Mucosa of descending colon (tissue), 3 donors: Measurements from ENCODE around the gene NTF3. TPM values are rescaled to one million over a fixed set of nuclear protein-coding genes. Genes with fewer than 3 reads are reported as not detected.

Experiments
- ATAC-seq: fragments of 200-7000 bp; cut with Tn5 transposase; one replicate; pipeline ENCODE4 v1.9.1; 2020; ENCODE audit warnings: mild to moderate bottlenecking, moderate library complexity
- DNase-seq, 3 donors: peaks; one replicate each; pipeline ENCODE4 v3.0.0-alpha.2; 2020
- H3K36me3 ChIP-seq: fragments of 200-600 bp; one replicate; pipeline ENCODE4 v1.8.0; 2021; ENCODE audit warnings: low read depth, mild to moderate bottlenecking
- H3K4me1 ChIP-seq: fragments of 200-600 bp; one replicate; pipeline ENCODE4 v1.8.0; 2021; ENCODE audit warnings: low read depth, mild to moderate bottlenecking
- H3K4me3 ChIP-seq: fragments of 200-600 bp; one replicate; pipeline ENCODE4 v1.8.0; 2021; ENCODE audit warnings: mild to moderate bottlenecking
- H3K9me3 ChIP-seq: fragments of 200-600 bp; one replicate; pipeline ENCODE4 v1.8.0; 2021; ENCODE audit warnings: mild to moderate bottlenecking
- intact Hi-C, 2 donors: fragments of 100-400 bp; cut with DNase I in 1 of 2; cut with micrococcal nuclease in 1 of 2; formaldehyde crosslinking; loops; one replicate each; pipeline versions ENCODE4 v1.11.0 to v1.11.1; 2022; cut with DNase I, micrococcal nuclease
- total RNA-seq, 3 donors: library from RNA; stranded (reverse); fragmentation: NEBNext Ultra II Directional in 2 of 3; extraction: Animal tissue kit (Norgen Biotek cat#: 25700) in 2 of 3; gene quantifications; one replicate each; pipeline versions ENCODE4 v1.2.1 to v1.2.4, GENCODE V29; 2021 to 2023
- TF ChIP-seq, protein P1 (sequence below): fragments of 200-600 bp; IDR thresholded peaks from one replicate; pipeline ENCODE4 v1.8.0; 2022; ENCODE audit warnings: antibody characterized with exemption, mild to moderate bottlenecking
- donor health status: DM: no; HTN: no; CAD: no; lungs with moderate emphysema.
- donor health status: DM: no; HTN: no; CAD: no.
- donor health status: DM: no; HTN: yes; CAD: no.

Gene NTF3
- total RNA-seq, 3 donors from 2014 or later = 0.58 to 1.4 (median 1.4) TPM

DNA sequence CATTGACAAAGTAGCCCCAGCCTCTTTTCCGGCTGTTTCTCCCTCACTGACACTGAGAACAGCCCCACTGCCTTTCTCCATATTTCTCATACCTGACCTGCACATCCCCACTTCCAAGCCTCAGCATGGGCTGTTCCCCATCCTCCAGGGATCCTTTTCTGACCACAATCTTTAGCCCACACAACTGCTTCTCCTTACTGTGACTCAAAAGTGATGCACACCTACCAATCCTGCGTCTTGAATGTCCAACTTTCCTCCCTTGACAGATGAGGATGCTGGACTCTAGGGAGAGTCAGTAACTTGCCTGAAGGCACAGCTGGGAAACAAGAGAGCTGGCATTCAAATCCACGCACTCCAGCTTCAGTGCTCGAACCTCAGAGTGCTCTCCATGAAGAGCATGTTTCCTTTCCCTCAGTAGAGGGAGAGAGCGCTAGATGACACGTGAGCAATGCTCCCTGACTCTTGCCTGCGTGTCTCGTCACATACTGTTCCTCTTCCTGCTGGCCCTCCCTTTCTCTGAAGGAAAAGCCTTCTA, 75.6 kb downstream of the NTF3 start:
- intact Hi-C loops = no loop called here
- TF ChIP-seq, protein P1, sequence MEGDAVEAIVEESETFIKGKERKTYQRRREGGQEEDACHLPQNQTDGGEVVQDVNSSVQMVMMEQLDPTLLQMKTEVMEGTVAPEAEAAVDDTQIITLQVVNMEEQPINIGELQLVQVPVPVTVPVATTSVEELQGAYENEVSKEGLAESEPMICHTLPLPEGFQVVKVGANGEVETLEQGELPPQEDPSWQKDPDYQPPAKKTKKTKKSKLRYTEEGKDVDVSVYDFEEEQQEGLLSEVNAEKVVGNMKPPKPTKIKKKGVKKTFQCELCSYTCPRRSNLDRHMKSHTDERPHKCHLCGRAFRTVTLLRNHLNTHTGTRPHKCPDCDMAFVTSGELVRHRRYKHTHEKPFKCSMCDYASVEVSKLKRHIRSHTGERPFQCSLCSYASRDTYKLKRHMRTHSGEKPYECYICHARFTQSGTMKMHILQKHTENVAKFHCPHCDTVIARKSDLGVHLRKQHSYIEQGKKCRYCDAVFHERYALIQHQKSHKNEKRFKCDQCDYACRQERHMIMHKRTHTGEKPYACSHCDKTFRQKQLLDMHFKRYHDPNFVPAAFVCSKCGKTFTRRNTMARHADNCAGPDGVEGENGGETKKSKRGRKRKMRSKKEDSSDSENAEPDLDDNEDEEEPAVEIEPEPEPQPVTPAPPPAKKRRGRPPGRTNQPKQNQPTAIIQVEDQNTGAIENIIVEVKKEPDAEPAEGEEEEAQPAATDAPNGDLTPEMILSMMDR = no peak
- Histone ChIP-seq H3K36me3 (no peaks in the 10 kb centered on the region), H3K4me3 (no peak overlapping the region), H3K9me3 (no peaks in the 10 kb centered on the region), H3K4me1 (peaks cover 2% of the 10 kb centered on the region)
- DNase-seq (no peak), ATAC-seq (no peak)

DNA sequence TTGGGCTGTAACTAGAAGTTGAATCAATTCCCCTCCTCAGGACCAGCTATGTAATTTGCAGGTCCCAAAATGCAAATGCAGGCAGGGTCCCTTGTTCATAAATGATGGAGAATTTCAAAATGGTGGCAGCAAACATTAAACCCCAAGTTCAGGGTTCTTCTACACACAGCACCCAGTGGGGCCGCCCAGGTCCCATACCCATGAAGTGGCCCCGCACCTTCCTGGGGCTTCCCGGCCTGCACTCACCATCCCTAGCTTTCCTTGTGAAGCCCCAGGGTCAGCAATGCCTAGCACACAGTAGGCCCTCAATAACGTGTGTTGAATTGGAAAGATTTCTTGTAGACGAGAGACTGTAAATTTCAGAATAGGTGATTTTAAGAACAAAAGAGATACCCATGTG, 76.0 kb downstream of the NTF3 start:
- ATAC-seq (no peak), DNase-seq (no peak)
- Histone ChIP-seq H3K4me3 (no peak overlapping the region), H3K36me3 (no peaks in the 10 kb centered on the region), H3K9me3 (no peaks in the 10 kb centered on the region), H3K4me1 (no peaks in the 10 kb centered on the region)
- TF ChIP-seq, protein P1 = no peak
- intact Hi-C loops = no loop called here

GRCh38 chr12:5509102-5509501, 77.2 kb downstream of the NTF3 start:
- TF ChIP-seq, protein P1 = no peak
- no peak for ATAC-seq
- no peak overlapping the region for H3K4me3 ChIP-seq
- no peaks in the 10 kb centered on the region for H3K9me3 ChIP-seq
- intact Hi-C loops = no loop called here
- no peaks in the 10 kb centered on the region for H3K4me1 ChIP-seq
- no peaks in the 10 kb centered on the region for H3K36me3 ChIP-seq
- DNase-seq = no peak

DNA sequence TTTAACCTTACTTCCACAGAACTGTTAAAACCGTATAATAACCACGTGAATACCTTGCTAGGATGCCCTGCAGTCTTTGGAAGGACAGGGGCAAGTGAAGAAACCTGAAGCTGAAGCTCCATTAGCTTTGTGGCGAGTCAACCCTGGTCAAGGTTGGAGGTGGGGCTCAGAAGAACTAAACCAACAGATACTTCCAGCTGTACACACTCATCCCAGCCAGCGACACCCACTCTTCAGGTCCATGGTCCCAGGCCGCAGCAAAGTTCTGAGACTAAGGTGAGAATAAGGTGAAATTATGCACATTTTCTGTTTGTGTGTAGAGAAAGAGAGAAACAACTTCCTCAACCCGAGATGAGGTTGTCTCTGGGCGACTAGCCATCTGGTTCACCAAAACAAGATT, 77.6 kb downstream of the NTF3 start:
- ATAC-seq = no peak
- Histone ChIP-seq H3K36me3 (no peaks in the 10 kb centered on the region), H3K4me1 (no peaks in the 10 kb centered on the region), H3K4me3 (no peak overlapping the region), H3K9me3 (no peaks in the 10 kb centered on the region)
- no peak for DNase-seq
- intact Hi-C loops = no loop called here
- TF ChIP-seq, protein P1 = no peak

DNA sequence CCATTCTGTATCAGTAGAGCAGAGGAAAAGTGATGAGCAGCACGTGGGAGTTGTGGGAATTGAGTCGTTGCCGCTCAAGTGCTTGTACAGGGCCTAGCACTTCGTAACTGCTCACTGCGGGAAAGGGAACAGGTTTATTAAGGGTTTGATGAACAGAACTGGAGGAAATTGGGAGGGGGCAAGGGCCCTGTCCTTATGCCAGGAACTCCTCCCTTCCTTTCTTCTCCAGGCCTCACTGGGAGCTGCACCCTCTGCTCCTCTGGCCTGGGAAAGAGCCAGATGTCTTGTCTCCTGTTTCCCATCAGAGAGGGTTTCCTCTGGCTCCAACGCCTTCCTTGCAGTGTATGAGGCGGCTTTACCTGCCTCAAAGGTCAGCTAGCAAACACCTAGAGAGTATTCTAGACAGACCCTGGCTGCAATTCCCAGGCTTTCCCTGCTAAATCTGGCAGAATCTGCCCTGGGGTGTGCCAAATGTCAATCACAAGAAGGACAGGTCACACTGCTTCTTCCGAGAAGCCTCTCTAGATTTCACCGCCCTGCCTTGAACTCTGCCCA, 78.4 kb downstream of the NTF3 start:
- DNase-seq = no peak
- TF ChIP-seq, protein P1 = no peak
- ATAC-seq = no peak
- Histone ChIP-seq H3K4me3 (no peak overlapping the region), H3K36me3 (no peaks in the 10 kb centered on the region), H3K9me3 (no peaks in the 10 kb centered on the region), H3K4me1 (no peaks in the 10 kb centered on the region)
- intact Hi-C loops = no loop called here

GRCh38 chr12:5511256-5511643, 79.3 kb downstream of the NTF3 start:
- TF ChIP-seq, protein P1 = no peak
- no peaks in the 10 kb centered on the region for H3K4me1 ChIP-seq
- DNase-seq = no peak
- no peaks in the 10 kb centered on the region for H3K36me3 ChIP-seq
- no peak overlapping the region for H3K4me3 ChIP-seq
- H3K9me3 ChIP-seq = no peaks in the 10 kb centered on the region
- intact Hi-C loops = no loop called here
- no peak for ATAC-seq
